Loucy (cell line): ENCODE results near the gene DKK3.
A peak's percentile ranks its signal among the peaks of the same experiment; 100 is the strongest.

Source experiments
- H2AFZ ChIP-seq: fragments of 200-600 bp; sonication (generic); 2 replicates; pipeline ENCODE4 v1.6.0; 2016; ENCODE audit warnings: antibody characterized with exemption, mild to moderate bottlenecking, low read length, moderate library complexity
- H3F3A ChIP-seq: fragments of 200-600 bp; 2 replicates; pipeline ENCODE4 v1.6.0; 2016; ENCODE audit warnings: antibody characterized with exemption, low read depth, mild to moderate bottlenecking
- H3K27me3 ChIP-seq: fragments of 200-600 bp; sonication (generic); 2 replicates; pipeline ENCODE4 v1.6.1; 2014; ENCODE audit warnings: low read length, mild to moderate bottlenecking; ENCODE audit not compliant: insufficient read depth, poor library complexity, severe bottlenecking
- H3K36me3 ChIP-seq: fragments of 200-600 bp; sonication (generic); 2 replicates; pipeline ENCODE4 v1.6.1; 2016; ENCODE audit warnings: low read length; ENCODE audit not compliant: insufficient read depth
- H3K4me1 ChIP-seq: fragments of 200-600 bp; sonication (generic); 2 replicates; pipeline ENCODE4 v1.5.1; 2014; ENCODE audit warnings: low read length, mild to moderate bottlenecking; ENCODE audit not compliant: insufficient read depth, poor library complexity, severe bottlenecking
- H3K4me2 ChIP-seq: fragments of 200-600 bp; sonication (generic); 2 replicates; pipeline ENCODE4 v1.6.0; 2014; ENCODE audit warnings: antibody characterized with exemption, low read length, low read depth, mild to moderate bottlenecking; ENCODE audit not compliant: poor library complexity, severe bottlenecking
- H3K4me3 ChIP-seq: fragments of 200-600 bp; sonication (generic); 2 replicates; pipeline ENCODE4 v1.5.1; 2014; ENCODE audit warnings: low read length, mild to moderate bottlenecking, mixed read lengths; ENCODE audit not compliant: poor library complexity, severe bottlenecking
- H3K79me2 ChIP-seq: fragments of 200-600 bp; sonication (generic); 2 replicates; pipeline ENCODE4 v1.6.1; 2014; ENCODE audit warnings: low read length; ENCODE audit not compliant: insufficient read depth
- H3K9ac ChIP-seq: fragments of 200-600 bp; sonication (generic); 2 replicates; pipeline ENCODE4 v1.6.0; 2014; ENCODE audit warnings: mild to moderate bottlenecking, low read depth, low read length, moderate library complexity; ENCODE audit not compliant: poor library complexity, severe bottlenecking
- H3K9me2 ChIP-seq: fragments of 200-600 bp; sonication (generic); replicated peaks from 2 replicates; pipeline ENCODE4 v1.6.1; 2016; ENCODE audit warnings: low read depth, low read length, mixed read lengths
- H3K9me3 ChIP-seq: fragments of 200-600 bp; sonication (generic); 2 replicates; pipeline ENCODE4 v1.6.1; 2014; ENCODE audit warnings: mild to moderate bottlenecking, antibody characterized with exemption, low read length, low read depth; ENCODE audit not compliant: insufficient read depth
- H4K20me1 ChIP-seq: fragments of 200-600 bp; sonication (generic); 2 replicates; pipeline ENCODE4 v1.6.0; 2014; ENCODE audit warnings: antibody characterized with exemption, low read length, mild to moderate bottlenecking; ENCODE audit not compliant: insufficient read depth, poor library complexity, severe bottlenecking
- EZH2phosphoT487 ChIP-seq: fragments of 200-600 bp; IDR thresholded peaks from 2 replicates; pipeline ENCODE4 v1.6.1; 2018; ENCODE audit warnings: antibody characterized with exemption, mild to moderate bottlenecking, moderate library complexity, borderline replicate concordance
- TF ChIP-seq, protein P1 (sequence below): fragments of 200-600 bp; sonication (generic); conservative IDR thresholded peaks from 2 replicates; pipeline ENCODE4 v1.5.1; 2014; ENCODE audit warnings: mild to moderate bottlenecking, antibody characterized with exemption, low read length

DKK3 gene

DNA sequence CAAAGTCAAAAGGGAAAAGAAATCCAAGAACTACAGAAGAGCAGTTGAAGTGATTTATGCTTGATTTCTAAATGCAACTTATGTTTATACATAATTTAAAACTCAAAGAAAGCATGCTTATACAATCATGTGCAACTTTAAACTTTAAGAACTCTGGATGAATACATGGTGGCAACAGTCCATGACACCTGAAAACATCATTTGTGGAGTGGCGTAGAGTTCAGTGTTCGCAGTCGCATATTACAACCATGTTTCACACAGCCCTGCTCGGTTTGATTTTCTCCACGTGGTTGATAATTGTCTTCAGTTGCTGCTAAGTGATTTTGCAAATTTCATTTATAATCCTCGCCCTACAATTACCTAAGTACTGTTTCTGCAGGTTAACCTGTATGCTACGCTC lies 45.4 kb downstream of the DKK3 start:
- H3K4me2 ChIP-seq, result no peak overlapping the region
- no peak overlapping the region for H3K4me3 ChIP-seq
- no peak overlapping the region for H3K9ac ChIP-seq
- no peaks in the 10 kb centered on the region for H4K20me1 ChIP-seq
- no peaks in the 10 kb centered on the region for H3K36me3 ChIP-seq
- no peak overlapping the region for H2AFZ ChIP-seq
- no peaks in the 10 kb centered on the region for H3K27me3 ChIP-seq
- no peak for TF ChIP-seq EZH2phosphoT487
- TF ChIP-seq, protein P1, sequence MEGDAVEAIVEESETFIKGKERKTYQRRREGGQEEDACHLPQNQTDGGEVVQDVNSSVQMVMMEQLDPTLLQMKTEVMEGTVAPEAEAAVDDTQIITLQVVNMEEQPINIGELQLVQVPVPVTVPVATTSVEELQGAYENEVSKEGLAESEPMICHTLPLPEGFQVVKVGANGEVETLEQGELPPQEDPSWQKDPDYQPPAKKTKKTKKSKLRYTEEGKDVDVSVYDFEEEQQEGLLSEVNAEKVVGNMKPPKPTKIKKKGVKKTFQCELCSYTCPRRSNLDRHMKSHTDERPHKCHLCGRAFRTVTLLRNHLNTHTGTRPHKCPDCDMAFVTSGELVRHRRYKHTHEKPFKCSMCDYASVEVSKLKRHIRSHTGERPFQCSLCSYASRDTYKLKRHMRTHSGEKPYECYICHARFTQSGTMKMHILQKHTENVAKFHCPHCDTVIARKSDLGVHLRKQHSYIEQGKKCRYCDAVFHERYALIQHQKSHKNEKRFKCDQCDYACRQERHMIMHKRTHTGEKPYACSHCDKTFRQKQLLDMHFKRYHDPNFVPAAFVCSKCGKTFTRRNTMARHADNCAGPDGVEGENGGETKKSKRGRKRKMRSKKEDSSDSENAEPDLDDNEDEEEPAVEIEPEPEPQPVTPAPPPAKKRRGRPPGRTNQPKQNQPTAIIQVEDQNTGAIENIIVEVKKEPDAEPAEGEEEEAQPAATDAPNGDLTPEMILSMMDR, result no peak
- H3K4me1 ChIP-seq, result peaks cover 30% of the 10 kb centered on the region
- H3F3A ChIP-seq, result no peaks in the 10 kb centered on the region
- H3K79me2 ChIP-seq, result no peaks in the 10 kb centered on the region
- H3K9me2 ChIP-seq, result no peaks in the 10 kb centered on the region
- no peaks in the 10 kb centered on the region for H3K9me3 ChIP-seq

GRCh38 chr11:11961399-11962028 lies 46.9 kb downstream of the DKK3 start:
- Histone ChIP-seq H3K9me2 (no peaks in the 10 kb centered on the region), H3K4me1 (peaks cover 30% of the 10 kb centered on the region), H3K9ac (no peak overlapping the region), H3K9me3 (no peaks in the 10 kb centered on the region), H3F3A (no peaks in the 10 kb centered on the region), H3K27me3 (no peaks in the 10 kb centered on the region), H3K4me3 (no peak overlapping the region), H2AFZ (no peak overlapping the region), H3K79me2 (no peaks in the 10 kb centered on the region), H3K36me3 (peaks cover 6% of the 10 kb centered on the region; the same call in 1 of the 2 replicates), H3K4me2 (no peak overlapping the region), H4K20me1 (no peaks in the 10 kb centered on the region)
- no peak for TF ChIP-seq EZH2phosphoT487
- TF ChIP-seq, protein P1, result no peak

- H4K20me1 ChIP-seq, result no peaks in the 10 kb centered on the region
These were observed 47.7 kb downstream of the DKK3 start for GRCh38 chr11:11960687-11961086.

More at GRCh38 chr11:11960687-11961086, 47.7 kb downstream of the DKK3 start:
- Histone ChIP-seq H3K79me2 (no peaks in the 10 kb centered on the region), H3K9ac (no peak overlapping the region), H3K36me3 (peaks cover 15% of the 10 kb centered on the region; the same call in 1 of the 2 replicates), H3F3A (no peaks in the 10 kb centered on the region), H2AFZ (no peak overlapping the region), H3K9me3 (no peaks in the 10 kb centered on the region), H3K27me3 (no peaks in the 10 kb centered on the region), H3K4me2 (peak overlapping the region; percentile 66), H3K9me2 (no peaks in the 10 kb centered on the region), H3K4me1 (peaks cover 30% of the 10 kb centered on the region), H3K4me3 (peak overlapping the region; percentile 9)
- TF ChIP-seq, protein P1, result no peak
- TF ChIP-seq EZH2phosphoT487, result no peak
